Loucy (cell line): Measurements from ENCODE around the gene GMPR2.

ENCODE experiments used
- H2AFZ ChIP-seq: fragments of 200-600 bp; sonication (generic); 2 replicates; pipeline ENCODE4 v1.6.0; 2016; ENCODE audit warnings: antibody characterized with exemption, mild to moderate bottlenecking, low read length, moderate library complexity
- H3F3A ChIP-seq: fragments of 200-600 bp; 2 replicates; pipeline ENCODE4 v1.6.0; 2016; ENCODE audit warnings: antibody characterized with exemption, low read depth, mild to moderate bottlenecking
- H3K27me3 ChIP-seq: fragments of 200-600 bp; sonication (generic); 2 replicates; pipeline ENCODE4 v1.6.1; 2014; ENCODE audit warnings: low read length, mild to moderate bottlenecking; ENCODE audit not compliant: insufficient read depth, poor library complexity, severe bottlenecking
- H3K36me3 ChIP-seq: fragments of 200-600 bp; sonication (generic); 2 replicates; pipeline ENCODE4 v1.6.1; 2016; ENCODE audit warnings: low read length; ENCODE audit not compliant: insufficient read depth
- H3K4me1 ChIP-seq: fragments of 200-600 bp; sonication (generic); 2 replicates; pipeline ENCODE4 v1.5.1; 2014; ENCODE audit warnings: low read length, mild to moderate bottlenecking; ENCODE audit not compliant: insufficient read depth, poor library complexity, severe bottlenecking
- H3K4me2 ChIP-seq: fragments of 200-600 bp; sonication (generic); 2 replicates; pipeline ENCODE4 v1.6.0; 2014; ENCODE audit warnings: antibody characterized with exemption, low read length, low read depth, mild to moderate bottlenecking; ENCODE audit not compliant: poor library complexity, severe bottlenecking
- H3K4me3 ChIP-seq: fragments of 200-600 bp; sonication (generic); 2 replicates; pipeline ENCODE4 v1.5.1; 2014; ENCODE audit warnings: low read length, mild to moderate bottlenecking, mixed read lengths; ENCODE audit not compliant: poor library complexity, severe bottlenecking
- H3K79me2 ChIP-seq: fragments of 200-600 bp; sonication (generic); 2 replicates; pipeline ENCODE4 v1.6.1; 2014; ENCODE audit warnings: low read length; ENCODE audit not compliant: insufficient read depth
- H3K9ac ChIP-seq: fragments of 200-600 bp; sonication (generic); 2 replicates; pipeline ENCODE4 v1.6.0; 2014; ENCODE audit warnings: mild to moderate bottlenecking, low read depth, low read length, moderate library complexity; ENCODE audit not compliant: poor library complexity, severe bottlenecking
- H3K9me2 ChIP-seq: fragments of 200-600 bp; sonication (generic); replicated peaks from 2 replicates; pipeline ENCODE4 v1.6.1; 2016; ENCODE audit warnings: low read depth, low read length, mixed read lengths
- H3K9me3 ChIP-seq: fragments of 200-600 bp; sonication (generic); 2 replicates; pipeline ENCODE4 v1.6.1; 2014; ENCODE audit warnings: mild to moderate bottlenecking, antibody characterized with exemption, low read length, low read depth; ENCODE audit not compliant: insufficient read depth
- H4K20me1 ChIP-seq: fragments of 200-600 bp; sonication (generic); 2 replicates; pipeline ENCODE4 v1.6.0; 2014; ENCODE audit warnings: antibody characterized with exemption, low read length, mild to moderate bottlenecking; ENCODE audit not compliant: insufficient read depth, poor library complexity, severe bottlenecking
- CTCF ChIP-seq: fragments of 200-600 bp; sonication (generic); conservative IDR thresholded peaks from 2 replicates; pipeline ENCODE4 v1.5.1; 2014; ENCODE audit warnings: mild to moderate bottlenecking, antibody characterized with exemption, low read length
- EZH2phosphoT487 ChIP-seq: fragments of 200-600 bp; IDR thresholded peaks from 2 replicates; pipeline ENCODE4 v1.6.1; 2018; ENCODE audit warnings: antibody characterized with exemption, mild to moderate bottlenecking, moderate library complexity, borderline replicate concordance

GMPR2 gene

GRCh38 chr14:24260026-24260779, 27.5 kb downstream of the GMPR2 start:
- no peaks in the 10 kb centered on the region for H3K4me1 ChIP-seq
- no peaks in the 10 kb centered on the region for H4K20me1 ChIP-seq
- no peaks in the 10 kb centered on the region for H3F3A ChIP-seq
- no peak overlapping the region for H2AFZ ChIP-seq
- H3K4me2 ChIP-seq: no peak overlapping the region
- TF ChIP-seq CTCF: no peak
- no peak for TF ChIP-seq EZH2phosphoT487
- no peaks in the 10 kb centered on the region for H3K9me2 ChIP-seq
- H3K9ac ChIP-seq: no peak overlapping the region
- no peaks in the 10 kb centered on the region for H3K36me3 ChIP-seq
- H3K27me3 ChIP-seq: no peaks in the 10 kb centered on the region
- H3K79me2 ChIP-seq: no peaks in the 10 kb centered on the region
- H3K4me3 ChIP-seq: no peak overlapping the region
- H3K9me3 ChIP-seq: no peaks in the 10 kb centered on the region

GRCh38 chr14:24260780-24261157, 28.0 kb downstream of the GMPR2 start:
- H3K9me3 ChIP-seq: no peaks in the 10 kb centered on the region

GRCh38 chr14:24261256-24261968, 28.7 kb downstream of the GMPR2 start:
- Histone ChIP-seq H3K9me3 (no peaks in the 10 kb centered on the region), H3F3A (no peaks in the 10 kb centered on the region), H3K79me2 (no peaks in the 10 kb centered on the region), H3K4me1 (no peaks in the 10 kb centered on the region), H4K20me1 (no peaks in the 10 kb centered on the region), H3K36me3 (no peaks in the 10 kb centered on the region), H3K4me2 (no peak overlapping the region), H3K9me2 (no peaks in the 10 kb centered on the region), H3K9ac (no peak overlapping the region), H3K4me3 (no peak overlapping the region), H2AFZ (no peak overlapping the region), H3K27me3 (no peaks in the 10 kb centered on the region)
- no peak for TF ChIP-seq EZH2phosphoT487
- no peak for TF ChIP-seq CTCF

More at GRCh38 chr14:24260780-24261157, 28.0 kb downstream of the GMPR2 start:
- no peak overlapping the region for H3K9ac ChIP-seq
- H3K4me1 ChIP-seq: no peaks in the 10 kb centered on the region
- TF ChIP-seq CTCF: no peak
- no peak for TF ChIP-seq EZH2phosphoT487
- no peaks in the 10 kb centered on the region for H3K79me2 ChIP-seq
- no peak overlapping the region for H3K4me3 ChIP-seq
- no peaks in the 10 kb centered on the region for H3K36me3 ChIP-seq
- H3F3A ChIP-seq: no peaks in the 10 kb centered on the region
- no peaks in the 10 kb centered on the region for H3K27me3 ChIP-seq
- no peaks in the 10 kb centered on the region for H4K20me1 ChIP-seq
- no peak overlapping the region for H2AFZ ChIP-seq
- H3K9me2 ChIP-seq: no peaks in the 10 kb centered on the region
- no peak overlapping the region for H3K4me2 ChIP-seq
